ENCODE results near the gene FUOM. TPM values are rescaled to one million over a fixed set of nuclear protein-coding genes. Genes with fewer than 3 reads are reported as not detected.

FUOM gene
- total and polyA plus RNA-seq, 3 donors from 2014 or later: 9.5 to 13.6 (median 12.8) TPM

DNA sequence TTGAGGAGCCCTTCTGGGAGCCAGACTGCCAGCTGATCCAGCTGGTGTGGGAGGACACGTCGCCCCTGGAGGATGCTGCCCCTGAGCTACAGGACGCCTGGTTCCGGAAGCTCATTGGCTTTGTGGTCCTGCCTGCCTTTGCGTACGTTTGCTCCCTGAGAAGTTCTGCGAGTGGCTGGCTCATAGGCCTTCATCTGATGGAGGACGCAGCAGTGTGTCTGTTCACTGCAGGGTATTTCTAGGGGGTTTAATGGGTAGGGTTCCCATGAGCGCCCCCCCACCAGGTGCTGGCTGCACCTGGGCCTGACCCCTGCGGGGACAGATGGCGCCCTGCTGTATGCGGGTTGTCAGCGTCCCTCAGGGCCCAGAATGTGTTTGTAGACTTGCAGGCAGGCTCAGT is 26.3 kb upstream of the FUOM start:
- Histone ChIP-seq H3K36me3 (ENCODE audit: low read depth, missing control alignments) (no peaks in the 10 kb centered on the region), H3K4me3 (no peak overlapping the region), H3K27ac (no peak overlapping the region), H3K27me3 (no peaks in the 10 kb centered on the region), H3K4me1 (peaks cover 5% of the 10 kb centered on the region), H3K9me3 (no peaks in the 10 kb centered on the region)
- DNase-seq: no peak
- intact Hi-C loops (cut with DNase I; ENCODE audit: low total_unique reads): no loop called here
- WGBS, 2 donors: 94% methylated on average over 9 to 13 of the region's 13 CpGs
- TF ChIP-seq, protein P1, sequence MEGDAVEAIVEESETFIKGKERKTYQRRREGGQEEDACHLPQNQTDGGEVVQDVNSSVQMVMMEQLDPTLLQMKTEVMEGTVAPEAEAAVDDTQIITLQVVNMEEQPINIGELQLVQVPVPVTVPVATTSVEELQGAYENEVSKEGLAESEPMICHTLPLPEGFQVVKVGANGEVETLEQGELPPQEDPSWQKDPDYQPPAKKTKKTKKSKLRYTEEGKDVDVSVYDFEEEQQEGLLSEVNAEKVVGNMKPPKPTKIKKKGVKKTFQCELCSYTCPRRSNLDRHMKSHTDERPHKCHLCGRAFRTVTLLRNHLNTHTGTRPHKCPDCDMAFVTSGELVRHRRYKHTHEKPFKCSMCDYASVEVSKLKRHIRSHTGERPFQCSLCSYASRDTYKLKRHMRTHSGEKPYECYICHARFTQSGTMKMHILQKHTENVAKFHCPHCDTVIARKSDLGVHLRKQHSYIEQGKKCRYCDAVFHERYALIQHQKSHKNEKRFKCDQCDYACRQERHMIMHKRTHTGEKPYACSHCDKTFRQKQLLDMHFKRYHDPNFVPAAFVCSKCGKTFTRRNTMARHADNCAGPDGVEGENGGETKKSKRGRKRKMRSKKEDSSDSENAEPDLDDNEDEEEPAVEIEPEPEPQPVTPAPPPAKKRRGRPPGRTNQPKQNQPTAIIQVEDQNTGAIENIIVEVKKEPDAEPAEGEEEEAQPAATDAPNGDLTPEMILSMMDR (IDR thresholded peaks at IDR 0.05): no peak
- no peak for TF ChIP-seq POLR2A (IDR thresholded peaks at IDR 0.05)

DNA sequence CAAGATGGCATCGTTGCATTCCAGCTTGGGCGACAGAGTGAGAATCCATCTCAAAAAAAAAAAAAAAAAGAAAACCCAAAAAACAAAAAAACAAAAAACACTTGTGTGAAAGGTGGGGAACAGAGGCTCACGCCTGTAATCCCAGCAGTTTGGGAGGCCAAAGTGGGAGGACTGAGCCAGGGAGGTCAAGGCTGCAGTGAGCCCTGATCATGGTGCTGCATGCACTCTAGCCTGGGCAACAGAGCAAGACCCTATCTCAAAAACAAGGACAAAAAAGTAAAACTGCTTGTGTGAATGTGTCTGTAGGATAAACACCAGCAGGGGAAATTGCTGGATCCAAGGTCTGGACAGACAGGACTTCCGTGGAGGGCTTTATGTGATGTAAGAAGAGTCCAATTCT is 25.7 kb upstream of the FUOM start:
- intact Hi-C loops (cut with DNase I; ENCODE audit: low total_unique reads): no loop called here
- H3K4me1 ChIP-seq: peaks cover 5% of the 10 kb centered on the region
- H3K27ac ChIP-seq: no peak overlapping the region
- no peaks in the 10 kb centered on the region for H3K9me3 ChIP-seq
- no peak for DNase-seq
- H3K4me3 ChIP-seq: no peak overlapping the region
- H3K27me3 ChIP-seq: no peaks in the 10 kb centered on the region
- WGBS, 2 donors: 89 to 96% methylated on average over 4 of the region's 4 CpGs
- TF ChIP-seq POLR2A (IDR thresholded peaks at IDR 0.05): no peak
- TF ChIP-seq, protein P1 (IDR thresholded peaks at IDR 0.05): no peak
- no peaks in the 10 kb centered on the region for H3K36me3 ChIP-seq (ENCODE audit: low read depth, missing control alignments)

DNA sequence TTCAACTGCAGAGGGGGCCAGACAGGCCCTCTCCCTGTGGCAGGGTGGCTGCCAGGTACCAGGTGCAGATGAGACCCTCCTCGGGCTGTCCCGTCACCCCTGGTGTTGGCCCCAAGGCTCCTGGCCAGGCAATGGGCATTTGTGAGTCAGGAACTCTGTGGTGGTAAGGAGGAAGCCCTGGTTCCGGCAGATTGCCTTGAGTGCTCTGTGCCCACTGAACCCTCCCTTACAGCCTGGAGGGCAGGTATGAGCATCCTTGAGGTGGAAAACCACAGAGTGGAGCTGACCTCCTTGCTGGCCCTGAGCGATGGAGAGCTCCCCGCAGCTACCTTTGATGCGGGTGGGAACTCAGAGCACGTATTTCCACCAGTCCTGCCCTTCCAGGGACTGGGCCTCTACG is 23.2 kb upstream of the FUOM start:
- no peaks in the 10 kb centered on the region for H3K27me3 ChIP-seq
- H3K9me3 ChIP-seq: no peaks in the 10 kb centered on the region
- TF ChIP-seq POLR2A (IDR thresholded peaks at IDR 0.05): no peak
- TF ChIP-seq, protein P1 (IDR thresholded peaks at IDR 0.05): no peak
- 93 to 96% methylated on average over 2 to 8 of the region's 8 CpGs for WGBS, 2 donors
- intact Hi-C loops (cut with DNase I; ENCODE audit: low total_unique reads): no loop called here
- H3K27ac ChIP-seq: no peak overlapping the region
- no peaks in the 10 kb centered on the region for H3K36me3 ChIP-seq (ENCODE audit: low read depth, missing control alignments)
- DNase-seq: no peak
- H3K4me1 ChIP-seq: peaks cover 5% of the 10 kb centered on the region
- no peak overlapping the region for H3K4me3 ChIP-seq

DNA sequence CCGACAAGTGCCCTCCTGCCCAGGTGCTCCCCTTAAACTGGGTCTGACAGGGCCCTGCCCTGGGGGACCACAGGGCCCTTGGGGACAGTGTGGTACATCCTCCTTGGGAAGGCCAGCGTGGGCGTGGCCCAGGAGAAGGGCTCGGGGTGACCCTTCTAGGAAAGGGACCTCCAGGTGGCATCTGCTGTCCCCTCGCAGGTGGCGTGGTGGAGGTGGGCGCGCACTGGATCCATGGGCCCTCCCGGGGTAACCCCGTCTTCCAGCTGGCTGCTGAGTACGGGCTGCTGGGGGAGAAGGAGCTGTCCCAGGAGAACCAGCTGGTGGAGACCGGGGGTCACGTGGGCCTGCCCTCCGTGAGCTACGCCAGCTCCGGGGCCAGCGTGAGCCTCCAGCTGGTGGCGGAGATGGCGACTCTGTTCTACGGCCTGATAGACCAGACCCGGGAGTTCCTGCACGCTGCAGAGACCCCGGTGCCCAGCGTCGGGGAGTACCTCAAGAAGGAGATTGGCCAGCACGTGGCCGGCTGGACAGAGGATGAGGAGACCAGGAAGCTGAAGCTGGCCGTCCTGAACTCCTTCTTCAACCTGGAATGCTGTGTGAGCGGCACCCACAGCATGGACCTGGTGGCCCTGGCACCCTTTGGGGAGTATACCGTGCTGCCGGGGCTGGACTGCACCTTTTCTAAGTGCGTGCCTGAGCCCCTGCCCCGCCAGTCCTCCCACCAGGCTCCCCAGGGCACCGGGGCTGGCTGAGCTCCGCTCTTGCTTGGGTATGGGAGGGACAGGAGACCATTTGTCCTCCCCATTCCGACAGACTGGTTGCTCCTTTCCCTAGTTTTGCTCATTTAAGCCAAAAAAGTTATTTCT is 22.2 kb upstream of the FUOM start:
- Histone ChIP-seq H3K4me3 (peak overlapping the region; percentile 71 to 90), H3K36me3 (ENCODE audit: low read depth, missing control alignments) (no peaks in the 10 kb centered on the region), H3K4me1 (peaks cover 5% of the 10 kb centered on the region), H3K9me3 (no peaks in the 10 kb centered on the region), H3K27me3 (no peaks in the 10 kb centered on the region), H3K27ac (peak overlapping the region; percentile 10 to 64)
- intact Hi-C loops (cut with DNase I; ENCODE audit: low total_unique reads): no loop called here
- WGBS, 2 donors: 70 to 88% methylated on average over 6 to 36 of the region's 36 CpGs
- DNase-seq: no peak
- no peak for TF ChIP-seq POLR2A (IDR thresholded peaks at IDR 0.05)

DNA sequence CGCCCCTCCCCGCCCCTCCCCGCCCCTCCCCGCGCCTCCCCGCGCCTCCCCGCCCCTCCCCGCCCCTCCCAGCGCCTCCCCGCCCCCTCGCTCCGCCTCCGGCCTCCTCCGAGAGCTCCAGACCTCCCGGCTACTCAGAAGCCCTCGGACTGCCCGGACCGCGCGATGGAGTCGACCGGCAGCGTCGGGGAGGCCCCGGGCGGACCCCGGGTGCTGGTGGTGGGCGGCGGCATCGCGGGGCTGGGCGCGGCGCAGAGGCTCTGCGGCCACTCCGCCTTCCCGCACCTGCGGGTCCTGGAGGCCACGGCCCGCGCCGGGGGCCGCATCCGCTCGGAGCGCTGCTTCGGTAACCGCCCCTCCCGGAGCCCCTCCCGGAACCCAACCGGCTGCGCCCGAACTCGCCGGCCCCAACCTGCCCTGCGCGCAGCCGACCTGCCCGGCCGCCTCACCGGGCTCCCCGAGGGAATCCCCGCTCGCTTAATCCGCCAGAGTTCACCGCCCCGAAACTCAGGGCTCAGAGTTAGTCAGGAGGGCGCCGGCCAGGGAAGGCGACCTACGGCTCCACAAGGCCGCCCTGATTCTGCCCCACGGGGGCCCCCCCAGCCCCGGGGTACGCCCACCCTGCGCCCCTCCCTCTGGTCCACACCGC is 21.5 kb upstream of the FUOM start, which contains the start of gene PAOX:
TSS of gene PAOX (plus strand) at position 111 of the 649 bp plus-strand sequence. CDS start at position 166, 55 bp downstream.
- intact Hi-C loops (cut with DNase I; ENCODE audit: low total_unique reads): no loop called here
- Histone ChIP-seq H3K9me3 (no peaks in the 10 kb centered on the region), H3K36me3 (ENCODE audit: low read depth, missing control alignments) (no peaks in the 10 kb centered on the region), H3K4me3 (peak within 1 kb of the TSS; percentile 75 to 90), H3K27ac (peak within 1 kb of the TSS; percentile 84 to 88), H3K27me3 (no peaks in the 10 kb centered on the region), H3K4me1 (peaks cover 5% of the 10 kb centered on the region)
- DNase-seq: peak; percentile 67
- 1 to 10% methylated on average over 9 to 48 of the region's 78 CpGs for WGBS, 2 donors
- TF ChIP-seq, protein P1 (IDR thresholded peaks at IDR 0.05): no peak
- no peak for TF ChIP-seq POLR2A (IDR thresholded peaks at IDR 0.05)

All from testis (tissue), 3 donors.